GM12892 (cell line): ENCODE results near the gene MBTPS2.

Source experiments
- POLR2A ChIP-seq: IDR thresholded peaks from 2 replicates; pipeline ENCODE4 v1.6.1; 2011; ENCODE audit warnings: low read depth, low read length, control low read depth
- POLR2AphosphoS5 ChIP-seq: IDR thresholded peaks from 2 replicates; pipeline ENCODE4 v1.6.1; 2011; ENCODE audit warnings: low read depth, low read length, control low read depth

DNA sequence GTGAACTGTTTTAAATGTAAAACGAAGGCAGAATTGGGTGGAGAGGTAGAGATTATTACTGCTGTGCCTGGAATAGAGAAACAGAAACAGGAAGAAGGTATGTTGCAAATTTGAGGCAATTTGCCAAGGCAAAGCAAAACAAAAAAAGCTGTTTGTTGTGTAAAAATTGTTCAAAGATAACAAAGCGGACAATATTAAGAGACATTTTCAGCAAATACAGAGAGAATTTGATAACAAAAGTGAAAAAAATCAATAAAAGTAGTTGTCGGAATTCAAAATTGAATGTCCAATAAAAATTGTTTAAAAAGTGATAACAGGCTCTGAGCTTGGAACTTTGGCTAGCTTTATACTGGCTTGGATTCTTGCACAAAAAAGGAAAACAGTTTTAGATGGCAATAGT is 86.7 kb downstream of the MBTPS2 start:
- TF ChIP-seq POLR2AphosphoS5 (no peak), POLR2A (no peak)
